GM18526 (cell line): ENCODE measurements around the gene AGPAT2.

Experiments used
- POLR2A ChIP-seq: IDR thresholded peaks from 3 replicates; pipeline ENCODE4 v1.6.1; 2011; ENCODE audit not compliant: insufficient read length; ENCODE audit errors: extremely low read depth

The AGPAT2 gene

DNA sequence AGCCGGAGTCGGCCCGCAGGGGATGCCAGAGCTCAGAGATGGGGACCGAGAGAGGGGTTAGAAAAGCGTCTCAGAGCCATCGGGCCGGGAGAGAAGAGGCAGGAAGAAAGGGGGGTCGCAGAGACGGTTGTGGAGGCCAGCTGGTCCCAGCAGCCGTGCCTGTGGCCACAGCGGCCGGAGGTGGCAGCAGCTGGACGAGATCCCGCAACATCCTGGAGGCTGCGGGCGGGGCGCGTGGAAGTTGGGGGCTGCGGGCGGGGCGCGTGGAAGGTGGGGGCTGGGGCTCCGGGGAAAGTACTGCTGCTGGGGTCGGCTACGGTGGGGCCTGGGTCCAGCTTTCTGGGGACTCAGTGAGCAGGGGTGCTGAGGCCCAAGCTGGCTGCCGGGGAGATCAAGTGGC, 59.0 kb downstream of the AGPAT2 start:
- no peak for TF ChIP-seq POLR2A

DNA sequence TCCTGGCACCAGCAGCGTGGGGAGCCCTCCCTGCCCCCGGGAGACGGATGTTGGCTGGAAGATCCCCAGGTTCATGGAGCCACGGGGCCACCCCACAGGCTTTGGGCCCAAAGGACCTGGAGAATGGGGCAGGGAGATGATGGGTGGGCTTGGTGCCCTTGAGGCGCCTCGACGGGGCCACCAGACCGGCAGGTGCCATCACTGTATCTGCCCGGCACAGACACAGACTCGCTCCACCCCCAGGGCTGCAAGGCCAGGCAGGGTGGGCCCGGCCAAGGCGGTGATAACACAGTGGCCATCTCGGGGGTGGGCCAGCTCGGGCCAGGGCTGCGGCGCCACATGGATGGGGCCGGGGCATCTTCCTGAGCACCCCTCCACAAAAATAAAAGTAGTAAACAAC, 59.6 kb downstream of the AGPAT2 start:
- TF ChIP-seq POLR2A = no peak

DNA sequence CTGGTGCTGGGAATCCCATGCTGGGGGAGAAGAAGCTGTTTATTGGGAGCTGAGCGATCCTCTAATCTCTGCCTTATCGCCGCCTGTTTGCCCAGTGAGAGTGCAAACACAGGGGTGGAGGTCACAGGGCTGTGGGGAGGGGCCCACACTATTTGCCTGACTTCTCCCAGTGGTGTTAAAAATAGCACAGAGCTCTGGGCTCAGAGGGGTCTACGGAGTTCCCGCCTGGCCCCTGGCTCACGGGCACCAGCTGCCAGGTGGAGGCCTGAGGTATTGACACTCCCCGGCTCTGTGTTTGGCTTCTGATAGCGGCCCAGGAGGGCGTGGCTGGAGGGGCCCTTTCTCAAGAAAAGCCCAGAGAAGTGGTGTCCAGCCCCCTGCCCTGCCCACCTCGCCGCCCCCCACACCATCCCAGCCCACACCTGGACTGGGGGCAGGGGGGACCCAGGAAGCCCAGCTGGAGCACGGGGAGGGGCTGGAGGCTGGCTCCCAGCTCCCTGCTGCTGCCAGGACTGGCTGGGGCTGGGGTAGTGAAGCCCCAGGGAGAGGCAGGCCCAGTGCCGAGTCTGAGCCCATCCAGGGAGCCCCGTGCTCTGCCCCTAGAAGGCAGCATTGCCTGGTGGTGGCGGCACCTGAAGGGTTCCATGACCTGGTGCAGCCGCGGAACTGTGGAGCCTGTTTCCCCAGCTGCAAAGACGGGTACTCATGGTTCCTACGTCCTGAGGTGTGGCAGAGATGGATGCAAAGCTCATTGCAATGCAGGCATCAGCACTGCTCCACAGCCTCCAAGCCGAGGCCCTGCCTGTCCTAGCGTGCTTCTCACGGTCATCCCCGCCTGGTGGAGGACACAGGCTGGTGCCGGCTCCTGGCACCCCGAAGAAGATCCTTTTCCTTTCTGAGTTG, 60.3 kb downstream of the AGPAT2 start:
- no peak for TF ChIP-seq POLR2A

DNA sequence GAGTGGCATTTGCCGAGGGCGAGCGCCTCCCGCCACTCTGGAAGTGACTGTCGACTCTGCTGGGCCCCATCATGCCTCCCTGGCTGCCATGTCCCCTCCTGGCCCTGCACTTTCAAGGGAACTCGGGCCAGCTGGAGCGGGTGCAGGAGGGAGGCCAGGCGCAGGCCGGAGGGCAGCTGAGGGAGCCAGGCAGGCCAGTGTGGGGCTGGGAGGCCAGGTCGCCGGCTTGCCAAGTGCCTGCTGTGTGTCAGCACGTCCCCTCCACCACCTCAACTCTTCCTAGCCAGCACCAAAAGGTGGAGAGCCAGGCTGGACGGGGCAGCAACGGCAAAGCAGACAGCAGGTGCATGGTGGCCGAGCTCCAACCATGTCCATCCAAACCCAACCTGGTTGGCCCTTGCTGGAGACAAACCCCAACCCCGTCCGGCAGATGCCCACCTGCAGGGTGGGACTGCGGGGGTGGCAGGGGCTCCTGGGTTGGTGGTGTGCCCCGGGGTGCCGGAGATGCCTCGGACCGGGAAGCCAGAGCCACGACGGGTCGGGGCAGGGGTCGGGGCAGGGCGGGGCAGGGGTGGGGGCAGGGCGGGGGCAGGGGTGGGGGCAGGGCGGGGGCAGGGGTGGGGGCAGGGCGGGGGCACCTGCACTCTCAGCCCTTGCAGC, 61.1 kb downstream of the AGPAT2 start:
- TF ChIP-seq POLR2A = no peak

DNA sequence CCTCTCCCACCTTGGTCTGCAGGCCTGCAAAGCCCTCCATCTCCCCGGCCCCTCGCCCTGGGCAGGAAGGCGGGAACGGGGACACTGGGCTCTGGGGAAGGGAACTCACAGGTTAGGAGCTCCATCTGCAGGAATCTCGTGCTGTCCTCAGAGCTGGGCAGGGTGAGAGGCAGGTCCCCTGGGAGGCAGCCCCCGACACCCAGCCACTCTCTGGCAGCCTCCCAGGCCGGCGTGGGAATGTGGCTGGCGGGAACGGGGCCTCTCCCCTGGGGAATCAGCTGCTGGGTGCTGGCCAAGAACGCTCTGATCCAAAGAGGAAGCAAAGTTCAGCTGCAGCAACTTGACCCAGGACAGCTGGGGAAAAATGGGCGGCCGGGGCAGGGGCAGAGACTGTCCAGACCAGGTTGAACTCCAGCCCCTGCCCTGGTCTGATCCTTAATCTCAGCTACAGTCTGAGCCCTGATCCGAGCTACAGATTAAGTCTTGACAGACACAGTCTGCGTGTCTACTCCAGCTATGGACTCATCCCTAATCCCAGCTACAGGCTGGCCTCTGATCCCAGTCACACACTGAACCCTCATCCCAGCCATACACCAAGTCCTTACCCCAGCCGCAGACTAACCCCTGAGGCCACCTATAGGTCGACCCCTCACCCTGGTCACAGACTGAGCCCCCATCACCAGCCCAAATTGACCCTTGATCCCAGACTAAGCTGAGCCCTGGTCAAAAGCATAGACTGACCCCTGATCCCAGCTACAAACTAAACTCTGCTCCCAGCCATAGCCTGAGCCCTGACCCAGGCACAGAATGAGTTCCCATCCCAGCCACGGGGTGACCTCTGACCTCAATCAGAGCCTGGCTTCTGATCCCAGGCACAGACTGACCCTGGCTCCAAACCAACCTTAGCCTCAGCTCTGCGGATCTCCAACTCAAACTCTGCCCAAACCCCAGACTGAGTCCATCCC, 61.9 kb downstream of the AGPAT2 start:
- TF ChIP-seq POLR2A = no peak

DNA sequence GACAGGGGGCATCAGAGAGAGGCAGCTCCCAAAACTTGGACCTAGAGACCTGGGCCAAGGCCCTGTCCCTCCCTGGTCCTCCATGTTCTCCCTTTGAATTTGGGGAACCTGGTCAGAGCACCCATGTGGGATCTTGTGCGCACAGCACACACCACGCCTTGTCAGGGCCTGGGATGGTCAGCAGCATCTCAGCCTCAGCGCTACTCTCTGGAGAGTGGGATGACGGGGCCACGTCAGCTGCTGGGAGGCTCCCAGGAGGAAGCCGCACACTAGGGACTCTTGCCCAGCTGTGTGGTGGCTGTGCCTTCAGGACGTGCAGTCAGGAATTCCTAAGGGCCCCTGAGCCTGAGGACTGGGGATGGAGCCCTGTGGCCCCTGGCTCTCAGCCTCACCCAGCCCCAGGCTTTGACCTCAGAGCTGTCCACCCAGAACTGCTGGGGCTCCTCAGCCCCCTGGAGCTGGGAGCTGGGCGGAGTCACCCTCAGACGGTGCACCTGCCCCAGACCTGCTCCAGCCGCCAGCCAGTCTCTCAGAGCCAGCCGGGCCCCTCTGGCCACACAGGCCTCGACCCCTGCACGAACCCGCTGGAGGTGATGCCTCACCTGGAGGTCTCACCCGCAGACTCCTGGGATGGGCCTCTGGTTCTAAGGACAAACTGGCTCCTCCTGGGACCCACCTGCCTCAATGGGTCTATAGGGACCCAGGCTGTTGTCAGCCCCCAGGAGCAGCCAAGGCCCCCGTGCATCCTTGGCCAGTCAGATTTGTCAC, 62.9 kb downstream of the AGPAT2 start:
- TF ChIP-seq POLR2A = no peak

DNA sequence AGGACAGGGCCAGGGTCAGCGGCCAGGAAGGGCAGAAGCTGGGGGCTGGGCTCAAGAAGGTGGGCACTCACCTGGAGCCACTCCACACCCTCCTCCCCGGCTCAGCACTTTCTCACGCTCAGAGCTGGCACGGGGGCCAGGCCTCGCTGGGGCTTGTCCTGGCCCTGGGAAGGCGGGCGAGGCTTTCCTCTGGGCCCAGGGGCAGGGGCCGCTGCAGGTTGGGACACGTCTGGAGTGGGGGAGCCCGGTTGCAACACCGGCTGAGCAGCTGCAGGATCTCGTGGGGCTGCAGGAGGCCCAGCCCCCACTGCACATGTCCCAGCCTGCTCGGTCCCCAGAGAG, 63.4 kb downstream of the AGPAT2 start:
- TF ChIP-seq POLR2A = no peak
